Lung (tissue), 12 donors: ENCODE measurements around the gene RASGEF1C. TPM values are rescaled to one million over a fixed set of nuclear protein-coding genes. Genes with fewer than 3 reads are reported as not detected.

Experiments used
- ATAC-seq: fragments of 200-7000 bp; cut with Tn5 transposase; one replicate; pipeline ENCODE4 v1.9.1; 2020; ENCODE audit warnings: moderate number of reproducible peaks; ENCODE audit not compliant: insufficient read depth, low FRiP score
- DNase-seq, 3 donors: peaks; one replicate each; pipeline ENCODE4 v3.0.0-alpha.2; 2013 to 2017
- H3K27ac ChIP-seq, 2 donors: one replicate each; pipeline ENCODE4 v1.5.1; 2013; ENCODE audit warnings: mild to moderate bottlenecking in 2 of 2, moderate library complexity in 2 of 2, control low read depth in 1 of 2, inconsistent platforms in 1 of 2, low read depth in 1 of 2, low read length in 1 of 2
- H3K27me3 ChIP-seq, 3 donors: one replicate each; pipeline ENCODE4 v1.5.1; 2013; ENCODE audit warnings: low read length in 2 of 3; ENCODE audit not compliant: control insufficient read depth in 3 of 3, insufficient read depth in 3 of 3
- H3K36me3 ChIP-seq, 4 donors: one replicate each; pipeline ENCODE4 v1.5.1; 2013; ENCODE audit warnings: low read length in 4 of 4, mild to moderate bottlenecking in 1 of 4, moderate library complexity in 1 of 4; ENCODE audit not compliant: control insufficient read depth in 4 of 4, insufficient read depth in 4 of 4
- H3K4me1 ChIP-seq, 5 donors: one replicate each; pipeline ENCODE4 v1.5.1; 2013; ENCODE audit warnings: low read length in 5 of 5, mild to moderate bottlenecking in 2 of 5, moderate library complexity in 1 of 5; ENCODE audit not compliant: control insufficient read depth in 5 of 5, insufficient read depth in 5 of 5
- H3K4me3 ChIP-seq: one replicate; pipeline ENCODE4 v1.5.1; 2013; ENCODE audit warnings: mild to moderate bottlenecking, control low read depth, moderate library complexity
- H3K9ac ChIP-seq, 2 donors: one replicate each; pipeline ENCODE4 v1.5.1; 2013; ENCODE audit warnings: low read length in 2 of 2, control low read depth in 1 of 2; ENCODE audit not compliant: insufficient read depth in 1 of 2
- H3K9me3 ChIP-seq, 4 donors: one replicate each; pipeline ENCODE4 v1.5.1; 2013; ENCODE audit warnings: low read length in 3 of 4, mild to moderate bottlenecking in 1 of 4, moderate library complexity in 1 of 4; ENCODE audit not compliant: control insufficient read depth in 4 of 4, insufficient read depth in 3 of 4
- WGBS, 2 donors: extraction: QIAGEN DNeasy Blood & Tissue Kit; methylation state at CpG; one replicate each; pipeline ENCODE4 v1.1.7; 2013; 5-methylcytosine and 5-hydroxymethylcytosine counted together
- polyA plus RNA-seq, 2 donors: library from polyadenylated mRNA; stranded (reverse); fragments of 200-250 nt; gene quantifications; one replicate each; pipeline ENCODE4 v1.2.1, GENCODE V29; 2013
- total RNA-seq, 2 donors: library from RNA; depleted of rRNA in 1 of 2; stranded (reverse); fragments of >200 nt in 1 of 2; gene quantifications; one replicate each; pipeline ENCODE4 v1.2.1, GENCODE V29; 2014 to 2021
- TF ChIP-seq, protein P1 (sequence below): IDR thresholded peaks from 2 replicates; pipeline ENCODE4 v1.5.1; 2012; ENCODE audit warnings: mild to moderate bottlenecking; ENCODE audit errors: control extremely low read depth, extremely low read depth
- donor health status: control.
- donor health status: control.
- donor health status: Bipolar disorder and iron deficiency.
- donor health status: healthy.
- donor health status: DM: yes; HTN: yes; CAD: no.

RASGEF1C gene
- total and polyA plus RNA-seq, 4 donors = 0.03 to 0.31 TPM; not detected in 2

- H3K36me3 ChIP-seq = no peaks in the 10 kb centered on the region
- 5 to 8% methylated on average over 4 of the region's 4 CpGs for WGBS, 2 donors
- H3K9me3 ChIP-seq = peaks cover 0 to 15% (median 3%) of the 10 kb centered on the region in 4 donors
- H3K27ac ChIP-seq = no peak overlapping the region
- H3K4me3 ChIP-seq = no peak overlapping the region
- no peak for DNase-seq
- H3K27me3 ChIP-seq = peaks cover 0 to 7% (median 3%) of the 10 kb centered on the region in 3 donors
- peaks cover 0 to 4% (median 0%) of the 10 kb centered on the region in 5 donors for H3K4me1 ChIP-seq
- TF ChIP-seq, protein P1, sequence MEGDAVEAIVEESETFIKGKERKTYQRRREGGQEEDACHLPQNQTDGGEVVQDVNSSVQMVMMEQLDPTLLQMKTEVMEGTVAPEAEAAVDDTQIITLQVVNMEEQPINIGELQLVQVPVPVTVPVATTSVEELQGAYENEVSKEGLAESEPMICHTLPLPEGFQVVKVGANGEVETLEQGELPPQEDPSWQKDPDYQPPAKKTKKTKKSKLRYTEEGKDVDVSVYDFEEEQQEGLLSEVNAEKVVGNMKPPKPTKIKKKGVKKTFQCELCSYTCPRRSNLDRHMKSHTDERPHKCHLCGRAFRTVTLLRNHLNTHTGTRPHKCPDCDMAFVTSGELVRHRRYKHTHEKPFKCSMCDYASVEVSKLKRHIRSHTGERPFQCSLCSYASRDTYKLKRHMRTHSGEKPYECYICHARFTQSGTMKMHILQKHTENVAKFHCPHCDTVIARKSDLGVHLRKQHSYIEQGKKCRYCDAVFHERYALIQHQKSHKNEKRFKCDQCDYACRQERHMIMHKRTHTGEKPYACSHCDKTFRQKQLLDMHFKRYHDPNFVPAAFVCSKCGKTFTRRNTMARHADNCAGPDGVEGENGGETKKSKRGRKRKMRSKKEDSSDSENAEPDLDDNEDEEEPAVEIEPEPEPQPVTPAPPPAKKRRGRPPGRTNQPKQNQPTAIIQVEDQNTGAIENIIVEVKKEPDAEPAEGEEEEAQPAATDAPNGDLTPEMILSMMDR = no peak
- no peak overlapping the region for H3K9ac ChIP-seq
- no peak for ATAC-seq
These were observed 4.2 kb upstream of the RASGEF1C start for GRCh38 chr5:180213256-180213600.

- Histone ChIP-seq H3K4me3 (no peak overlapping the region), H3K27ac (no peak overlapping the region), H3K27me3 (peaks cover 0 to 13% (median 8%) of the 10 kb centered on the region in 3 donors), H3K9me3 (peaks cover 0 to 15% (median 0%) of the 10 kb centered on the region in 4 donors), H3K36me3 (no peaks in the 10 kb centered on the region), H3K9ac (no peak overlapping the region), H3K4me1 (peaks cover 0 to 10% (median 0%) of the 10 kb centered on the region in 5 donors)
- TF ChIP-seq, protein P1 = no peak
- DNase-seq (peak in 1 of 3 donors; percentile 18), ATAC-seq (no peak)
- WGBS, 2 donors = 38 to 39% methylated on average over 16 to 19 of the region's 19 CpGs
These were observed 3.6 kb upstream of the RASGEF1C start for GRCh38 chr5:180212363-180213255.

GRCh38 chr5:180211761-180212035 lies 2.7 kb upstream of the RASGEF1C start:
- WGBS, 2 donors = 76 to 84% methylated on average over 4 of the region's 4 CpGs
- no peak for ATAC-seq

More at GRCh38 chr5:180211761-180212035, 2.7 kb upstream of the RASGEF1C start:
- H3K4me1 ChIP-seq = peaks cover 0 to 10% (median 0%) of the 10 kb centered on the region in 5 donors
- no peaks in the 10 kb centered on the region for H3K36me3 ChIP-seq
- H3K27ac ChIP-seq = no peak overlapping the region
- TF ChIP-seq, protein P1 = no peak
- no peak for DNase-seq
- H3K9me3 ChIP-seq = peaks cover 0 to 14% (median 0%) of the 10 kb centered on the region in 4 donors
- no peak overlapping the region for H3K4me3 ChIP-seq
- no peak overlapping the region for H3K9ac ChIP-seq
- H3K27me3 ChIP-seq = peaks cover 0 to 20% (median 15%) of the 10 kb centered on the region in 3 donors
